ENCODE measurements around the gene HIP1.

- TF ChIP-seq FOXM1 (IDR thresholded peaks at IDR 0.05; ENCODE audit: borderline replicate concordance, low read depth): no peak
- no peak for TF ChIP-seq CEBPB (IDR thresholded peaks at IDR 0.05)
- no peak for TF ChIP-seq EP300 (IDR thresholded peaks at IDR 0.05; ENCODE audit: borderline replicate concordance)
- TF ChIP-seq RAD21 (IDR thresholded peaks at IDR 0.05; ENCODE audit: low read depth): no peak
Observed at GRCh38 chr7:75572396-75572795, 166.3 kb downstream of the HIP1 start.

All from Ishikawa (cell line).